Measurements from ENCODE around the gene USP34. TPM values are rescaled to one million over a fixed set of nuclear protein-coding genes. Genes with fewer than 3 reads are reported as not detected.
A peak's percentile ranks its signal among the peaks of the same experiment; 100 is the strongest.

Gene USP34
- total and polyA plus RNA-seq, 2 experiments from 2014 or later = 81.8 to 157 TPM

- ATAC-seq = no peak
- H3K4me1 Mint-ChIP-seq = peaks cover 38% of the 10 kb centered on the region
- peaks cover 13% of the 10 kb centered on the region for H3K79me2 ChIP-seq (replicated peaks; ENCODE audit: insufficient read depth)
- no peak overlapping the region for H3K4me3 Mint-ChIP-seq
- peaks cover 26% of the 10 kb centered on the region for H3K4me1 ChIP-seq (ENCODE audit: insufficient read depth)
- no peaks in the 10 kb centered on the region for H3K9me2 ChIP-seq (ENCODE audit: insufficient read depth)
- no peak overlapping the region for H3K27ac ChIP-seq (ENCODE audit: low read depth)
- 0 out of 4 replicates have a peak, but pooled peaks of 1 of the 2 experiments have one; percentile 10 for TF ChIP-seq CTCF (conservative IDR thresholded peaks at IDR 0.05; ENCODE audit: low read depth in 2 of 2)
- no peak for TF ChIP-seq ETS1 (IDR thresholded peaks at IDR 0.05)
- peaks cover 9% of the 10 kb centered on the region for H3K27me3 Mint-ChIP-seq (ENCODE audit: insufficient read depth, low read depth, poor library complexity)
- peaks cover 23% of the 10 kb centered on the region for H3K36me3 ChIP-seq (ENCODE audit: insufficient read depth)
- H3F3A ChIP-seq (replicated peaks; ENCODE audit: low read depth) = 0 out of 2 replicates have a peak, but pooled peaks cover 8% of the 10 kb centered on the region
- H3K27ac Mint-ChIP-seq = no peak overlapping the region
- no peak overlapping the region for H3K4me3 ChIP-seq
- no peak overlapping the region for H3K4me2 ChIP-seq
- no peak for DNase-seq (ENCODE audit: low spot score)
- H2AFZ ChIP-seq = no peak overlapping the region
- peaks cover 1% of the 10 kb centered on the region for H3K27me3 ChIP-seq (ENCODE audit: insufficient read depth)
- H4K20me1 ChIP-seq (replicated peaks; ENCODE audit: insufficient read depth) = peaks cover 8% of the 10 kb centered on the region
- peaks cover 66% of the 10 kb centered on the region for H3K36me3 Mint-ChIP-seq (ENCODE audit: low read depth)
- H3K9me3 Mint-ChIP-seq = no peaks in the 10 kb centered on the region
Observed at GRCh38 chr2:61181382-61182058, 289.4 kb downstream of the USP34 start.

GRCh38 chr2:61180686-61181085 is 290.2 kb downstream of the USP34 start:
- no peak overlapping the region for H3K4me3 ChIP-seq
- H3K27ac ChIP-seq (ENCODE audit: low read depth) = no peak overlapping the region
- peak overlapping the region; percentile 76 for H3K27ac Mint-ChIP-seq
- DNase-seq (ENCODE audit: low spot score) (no peak), ATAC-seq (no peak)
- H3K36me3 Mint-ChIP-seq (ENCODE audit: low read depth) = peaks cover 59% of the 10 kb centered on the region
- peaks cover 8% of the 10 kb centered on the region for H4K20me1 ChIP-seq (replicated peaks; ENCODE audit: insufficient read depth)
- peaks cover 15% of the 10 kb centered on the region for H3K36me3 ChIP-seq (ENCODE audit: insufficient read depth)
- 0 out of 2 replicates have a peak, but pooled peaks cover 9% of the 10 kb centered on the region for H3F3A ChIP-seq (replicated peaks; ENCODE audit: low read depth)
- no peaks in the 10 kb centered on the region for H3K9me3 Mint-ChIP-seq
- no peak overlapping the region for H3K4me2 ChIP-seq
- H3K4me1 ChIP-seq (ENCODE audit: insufficient read depth) = peaks cover 26% of the 10 kb centered on the region
- H3K79me2 ChIP-seq (replicated peaks; ENCODE audit: insufficient read depth) = peaks cover 13% of the 10 kb centered on the region
- no peaks in the 10 kb centered on the region for H3K9me2 ChIP-seq (ENCODE audit: insufficient read depth)
- H3K4me1 Mint-ChIP-seq = peaks cover 41% of the 10 kb centered on the region
- H2AFZ ChIP-seq = no peak overlapping the region
- H3K4me3 Mint-ChIP-seq = no peak overlapping the region
- H3K27me3 Mint-ChIP-seq (ENCODE audit: insufficient read depth, low read depth, poor library complexity) = peaks cover 12% of the 10 kb centered on the region
- H3K27me3 ChIP-seq (ENCODE audit: insufficient read depth) = peaks cover 10% of the 10 kb centered on the region
- TF ChIP-seq STAT1 (IDR thresholded peaks at IDR 0.05; ENCODE audit: unreplicated experiment) = no peak
- TF ChIP-seq ZNF462 (CRISPR knock-in tag; IDR thresholded peaks at IDR 0.05) = no peak
- TF ChIP-seq ZNF114 (CRISPR knock-in tag; IDR thresholded peaks at IDR 0.05) = no peak
- no peak for TF ChIP-seq JUNB (IDR thresholded peaks at IDR 0.05; ENCODE audit: unreplicated experiment)
- TF ChIP-seq NANOG (IDR thresholded peaks at IDR 0.05; ENCODE audit: borderline replicate concordance) = no peak
- no peak for TF ChIP-seq EZH2 (IDR thresholded peaks at IDR 0.05; ENCODE audit: low read depth, unreplicated experiment)
- TF ChIP-seq CTCF (conservative IDR thresholded peaks at IDR 0.05; ENCODE audit: low read depth in 2 of 2) = no peak
